ENCODE measurements around the gene KIF20B. TPM values are rescaled to one million over a fixed set of nuclear protein-coding genes. Genes with fewer than 3 reads are reported as not detected.
"Not testable (repeated sequence)": the region's sequence is repeated elsewhere in the genome, so short reads cannot be mapped to it uniquely, and the experiment has no call there.

Gene KIF20B
- polyA plus RNA-seq, 1 donor from 2014 or later: 28.8 TPM

GRCh38 chr10:89815049-89815853, 113.9 kb downstream of the KIF20B start:
- H3K27ac Mint-ChIP-seq: no peak overlapping the region
- peaks cover 16% of the 10 kb centered on the region for H3K27me3 Mint-ChIP-seq
- H3K4me1 Mint-ChIP-seq: peaks cover 0 to 6% (median 0%) of the 10 kb centered on the region in 3 donors
- peaks cover 2 to 7% (median 6%) of the 10 kb centered on the region in 3 donors for H3K9me3 Mint-ChIP-seq
- H3K36me3 Mint-ChIP-seq: peaks cover 4% of the 10 kb centered on the region
- no peak overlapping the region for H3K4me3 Mint-ChIP-seq

DNA sequence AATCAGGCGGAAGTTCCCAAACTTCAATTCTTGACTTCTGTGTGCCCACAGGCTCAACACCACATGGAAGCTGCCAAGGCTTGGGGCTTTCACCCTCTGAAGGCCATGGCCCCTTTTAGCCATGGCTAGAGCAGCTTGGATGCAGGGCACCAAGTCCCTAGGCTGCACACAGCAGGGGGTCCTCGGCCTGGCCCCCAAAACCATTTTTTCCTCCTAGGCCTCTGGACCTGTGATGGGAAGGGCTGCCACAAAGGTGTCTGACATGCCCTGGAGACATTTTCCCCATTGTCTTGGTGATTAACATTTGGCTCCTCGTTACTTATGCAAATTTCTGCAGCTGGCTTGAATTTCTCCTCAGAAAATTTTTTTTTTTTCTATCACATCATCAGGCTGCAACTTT, 117.6 kb downstream of the KIF20B start:
- not testable (repeated sequence) for H3K4me1 Mint-ChIP-seq, H3K4me3 Mint-ChIP-seq, H3K9me3 Mint-ChIP-seq, H3K36me3 Mint-ChIP-seq
- peaks cover 10% of the 10 kb centered on the region for H3K27me3 Mint-ChIP-seq
- peak overlapping the region in 1 of 3 donors; percentile 18 for H3K27ac Mint-ChIP-seq

Other genes starting within 250 kb of the KIF20B start
- not detected for gene SLC16A12, start 166.0 kb upstream of the KIF20B start, polyA plus RNA-seq
- gene PANK1, start 56.3 kb upstream of the KIF20B start, polyA plus RNA-seq: 0.86 TPM

Measured in IgD-negative memory B cell (primary cell).